K562 (cell line): ENCODE data around the gene PSMG3. TPM values are rescaled to one million over a fixed set of nuclear protein-coding genes. Genes with fewer than 3 reads are reported as not detected.

Experiments used
- CBX1 ChIP-seq: sonication (generic); IDR thresholded peaks from 2 replicates; pipeline ENCODE4 v1.6.1; 2016; ENCODE audit warnings: antibody characterized with exemption, low read depth, mild to moderate bottlenecking
- CCNT2 ChIP-seq: IDR thresholded peaks from 2 replicates; pipeline ENCODE4 v1.6.1; 2011; ENCODE audit warnings: borderline replicate concordance, low read depth, mild to moderate bottlenecking, moderate library complexity, mixed read lengths, low read length; ENCODE audit not compliant: insufficient read length; ENCODE audit errors: extremely low read depth
- E2F3 ChIP-seq: fragments of 250-450 bp; sonication (Bioruptor Pico); IDR thresholded peaks from 2 replicates; pipeline ENCODE4 v1.4.0; 2020; ENCODE audit warnings: mild to moderate bottlenecking
- ERF ChIP-seq: fragments of 450-650 bp; formaldehyde crosslinking; IDR thresholded peaks from 2 replicates; pipeline ENCODE4 v1.4.0; 2020; ENCODE audit warnings: mild to moderate bottlenecking, mixed read lengths
- FOSL1 ChIP-seq: fragments of 200-800 bp; sonication (Bioruptor generic); conservative IDR thresholded peaks from 2 replicates; pipeline ENCODE4 v1.6.1; 2016; ENCODE audit warnings: missing genetic modification characterization, missing compliant biosample characterization
- HIVEP1 ChIP-seq: fragments of 250-450 bp; sonication (Bioruptor Pico); IDR thresholded peaks from 2 replicates; pipeline ENCODE4 v1.4.0; 2020; ENCODE audit warnings: mild to moderate bottlenecking
- NFIC ChIP-seq: fragments of 450-650 bp; IDR thresholded peaks from 2 replicates; pipeline ENCODE4 v1.6.1; 2017; ENCODE audit warnings: mild to moderate bottlenecking, inconsistent platforms
- SOX6 ChIP-seq: fragments of 450-650 bp; IDR thresholded peaks from 2 replicates; pipeline ENCODE4 v1.6.1; 2014; ENCODE audit warnings: mild to moderate bottlenecking
- ZNF668 ChIP-seq: fragments of 250-450 bp; sonication (Bioruptor Pico); IDR thresholded peaks from 2 replicates; pipeline ENCODE4 v1.8.0; 2022; ENCODE audit warnings: mild to moderate bottlenecking, inconsistent platforms
- polyA plus RNA-seq, 8 experiments: library from polyadenylated mRNA; depleted of rRNA in 4 of 8; stranded (reverse) in 5 of 8; unstranded in 3 of 8; fragments of >200 nt; fragmentation: Nextera tagmentation in 2 of 8; fragmentation: Illumina TruSeq in 1 of 8; extraction: Ambion mirVana in 2 of 8; extraction: Trizol in 1 of 8; gene quantifications; 2 replicates each; pipeline versions ENCODE4 v1.2.1 to v1.2.3, GENCODE V29; 2011 to 2014; ENCODE audit warnings: inconsistent platforms in 1 of 8, missing spikeins in 1 of 8
- total RNA-seq, 7 experiments: library from RNA; depleted of rRNA in 6 of 7; stranded (reverse); fragments of >200 nt in 6 of 7; fragmentation: Illumina TruSeq in 2 of 7; extraction: Trizol in 2 of 7; gene quantifications; 2 replicates each; pipeline versions ENCODE4 v1.2.1 to v1.2.3, GENCODE V29; 2011 to 2021; ENCODE audit warnings: low replicate concordance in 1 of 7
- TF ChIP-seq, protein P1 (sequence below): fragments of 450-650 bp; IDR thresholded peaks from 2 replicates; pipeline ENCODE4 v1.7.1; 2018; ENCODE audit warnings: mild to moderate bottlenecking, low read depth; ENCODE audit not compliant: partially characterized antibody
- TF ChIP-seq, protein P2 (sequence below): conservative IDR thresholded peaks from 2 replicates; pipeline ENCODE4 v1.6.1; 2011; ENCODE audit warnings: low read depth, mild to moderate bottlenecking, low read length; ENCODE audit not compliant: control insufficient read depth
- TF ChIP-seq, protein P3 (sequence below): fragments of 450-650 bp; IDR thresholded peaks from 2 replicates; pipeline ENCODE4 v1.6.1; 2017; ENCODE audit warnings: antibody characterized with exemption, mild to moderate bottlenecking
- TF ChIP-seq, protein P4 (sequence below), 2 experiments: fragments of 450-650 bp in 1 of 2; sonication (generic) in 1 of 2; formaldehyde crosslinking; conservative IDR thresholded peaks; 2 replicates each; pipeline versions ENCODE4 v1.4.0 to v1.8.1; 2020 to 2022; ENCODE audit warnings: mild to moderate bottlenecking in 1 of 2, missing genetic modification reagents in 1 of 2
- TF ChIP-seq, protein P5 (sequence below): sonication (generic); formaldehyde crosslinking; IDR thresholded peaks from 2 replicates; pipeline ENCODE4 v1.8.1; 2023; ENCODE audit warnings: mild to moderate bottlenecking, missing genetic modification reagents

The PSMG3 gene
- total and polyA plus RNA-seq, 9 of the 15 experiments (the other 6 are each of a cell fraction or from before 2014, with no cell fraction given): 34.8 to 122 (median 80.1) TPM

DNA sequence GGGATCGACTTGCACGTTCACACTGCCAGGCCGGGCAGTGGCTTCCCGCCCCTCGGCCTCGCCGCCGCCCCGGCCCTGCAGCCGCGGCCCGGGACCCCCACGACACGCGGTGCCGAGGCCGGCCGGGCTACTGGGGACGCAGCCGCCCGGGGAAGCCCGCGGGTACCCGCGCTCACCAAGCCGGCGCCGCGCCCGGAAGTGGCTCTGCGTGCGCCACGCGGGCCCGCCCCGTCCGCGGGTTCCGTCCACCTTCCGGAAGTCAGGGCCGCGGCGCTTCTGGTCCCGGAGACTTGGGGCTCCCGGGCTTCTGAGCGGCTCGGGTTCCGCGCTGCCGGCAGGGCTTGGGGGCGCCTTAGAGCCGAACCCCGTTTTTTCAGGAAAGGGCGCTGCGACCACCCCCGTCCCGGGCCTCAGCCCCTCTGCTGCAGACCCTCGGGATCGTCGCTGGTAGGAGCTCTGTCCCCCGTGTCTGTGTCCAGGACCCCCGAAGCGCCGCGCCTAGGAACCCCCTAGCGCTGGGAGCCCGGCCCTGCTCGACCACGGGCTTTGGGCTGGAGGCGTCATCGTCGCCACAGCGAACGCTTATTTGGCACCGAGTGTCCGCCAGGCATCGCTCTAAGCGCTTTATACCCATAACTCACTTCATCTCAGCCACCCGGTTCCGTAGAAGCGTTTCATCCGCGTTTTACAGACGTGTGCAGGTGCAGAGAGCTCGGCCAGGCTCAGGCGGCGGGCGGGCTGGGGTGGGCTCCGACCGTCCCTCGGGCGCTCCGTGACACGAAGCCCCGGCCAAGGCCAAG, at the start of gene PSMG3 (continued):
- TF ChIP-seq CBX1: peak; percentile 60; the same call in 1 of the 2 replicates
- TF ChIP-seq ERF: 0 out of 2 replicates have a peak, but pooled peaks have one; percentile 7
- TF ChIP-seq E2F3 (CRISPR knock-in tag): no peak
- TF ChIP-seq, protein P1, sequence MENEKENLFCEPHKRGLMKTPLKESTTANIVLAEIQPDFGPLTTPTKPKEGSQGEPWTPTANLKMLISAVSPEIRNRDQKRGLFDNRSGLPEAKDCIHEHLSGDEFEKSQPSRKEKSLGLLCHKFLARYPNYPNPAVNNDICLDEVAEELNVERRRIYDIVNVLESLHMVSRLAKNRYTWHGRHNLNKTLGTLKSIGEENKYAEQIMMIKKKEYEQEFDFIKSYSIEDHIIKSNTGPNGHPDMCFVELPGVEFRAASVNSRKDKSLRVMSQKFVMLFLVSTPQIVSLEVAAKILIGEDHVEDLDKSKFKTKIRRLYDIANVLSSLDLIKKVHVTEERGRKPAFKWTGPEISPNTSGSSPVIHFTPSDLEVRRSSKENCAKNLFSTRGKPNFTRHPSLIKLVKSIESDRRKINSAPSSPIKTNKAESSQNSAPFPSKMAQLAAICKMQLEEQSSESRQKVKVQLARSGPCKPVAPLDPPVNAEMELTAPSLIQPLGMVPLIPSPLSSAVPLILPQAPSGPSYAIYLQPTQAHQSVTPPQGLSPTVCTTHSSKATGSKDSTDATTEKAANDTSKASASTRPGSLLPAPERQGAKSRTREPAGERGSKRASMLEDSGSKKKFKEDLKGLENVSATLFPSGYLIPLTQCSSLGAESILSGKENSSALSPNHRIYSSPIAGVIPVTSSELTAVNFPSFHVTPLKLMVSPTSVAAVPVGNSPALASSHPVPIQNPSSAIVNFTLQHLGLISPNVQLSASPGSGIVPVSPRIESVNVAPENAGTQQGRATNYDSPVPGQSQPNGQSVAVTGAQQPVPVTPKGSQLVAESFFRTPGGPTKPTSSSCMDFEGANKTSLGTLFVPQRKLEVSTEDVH: peak; percentile 85
- TF ChIP-seq NFIC: peak; percentile 57
- TF ChIP-seq, protein P2, sequence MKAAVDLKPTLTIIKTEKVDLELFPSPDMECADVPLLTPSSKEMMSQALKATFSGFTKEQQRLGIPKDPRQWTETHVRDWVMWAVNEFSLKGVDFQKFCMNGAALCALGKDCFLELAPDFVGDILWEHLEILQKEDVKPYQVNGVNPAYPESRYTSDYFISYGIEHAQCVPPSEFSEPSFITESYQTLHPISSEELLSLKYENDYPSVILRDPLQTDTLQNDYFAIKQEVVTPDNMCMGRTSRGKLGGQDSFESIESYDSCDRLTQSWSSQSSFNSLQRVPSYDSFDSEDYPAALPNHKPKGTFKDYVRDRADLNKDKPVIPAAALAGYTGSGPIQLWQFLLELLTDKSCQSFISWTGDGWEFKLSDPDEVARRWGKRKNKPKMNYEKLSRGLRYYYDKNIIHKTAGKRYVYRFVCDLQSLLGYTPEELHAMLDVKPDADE: peak; percentile 60
- TF ChIP-seq HIVEP1 (CRISPR knock-in tag): 0 out of 2 replicates have a peak, but pooled peaks have one; percentile 51
- TF ChIP-seq SOX6: peak; percentile 22; the same call in 1 of the 2 replicates
- peak; percentile 44; the same call in 1 of the 2 replicates for TF ChIP-seq FOSL1 (tag)
- TF ChIP-seq, protein P3, sequence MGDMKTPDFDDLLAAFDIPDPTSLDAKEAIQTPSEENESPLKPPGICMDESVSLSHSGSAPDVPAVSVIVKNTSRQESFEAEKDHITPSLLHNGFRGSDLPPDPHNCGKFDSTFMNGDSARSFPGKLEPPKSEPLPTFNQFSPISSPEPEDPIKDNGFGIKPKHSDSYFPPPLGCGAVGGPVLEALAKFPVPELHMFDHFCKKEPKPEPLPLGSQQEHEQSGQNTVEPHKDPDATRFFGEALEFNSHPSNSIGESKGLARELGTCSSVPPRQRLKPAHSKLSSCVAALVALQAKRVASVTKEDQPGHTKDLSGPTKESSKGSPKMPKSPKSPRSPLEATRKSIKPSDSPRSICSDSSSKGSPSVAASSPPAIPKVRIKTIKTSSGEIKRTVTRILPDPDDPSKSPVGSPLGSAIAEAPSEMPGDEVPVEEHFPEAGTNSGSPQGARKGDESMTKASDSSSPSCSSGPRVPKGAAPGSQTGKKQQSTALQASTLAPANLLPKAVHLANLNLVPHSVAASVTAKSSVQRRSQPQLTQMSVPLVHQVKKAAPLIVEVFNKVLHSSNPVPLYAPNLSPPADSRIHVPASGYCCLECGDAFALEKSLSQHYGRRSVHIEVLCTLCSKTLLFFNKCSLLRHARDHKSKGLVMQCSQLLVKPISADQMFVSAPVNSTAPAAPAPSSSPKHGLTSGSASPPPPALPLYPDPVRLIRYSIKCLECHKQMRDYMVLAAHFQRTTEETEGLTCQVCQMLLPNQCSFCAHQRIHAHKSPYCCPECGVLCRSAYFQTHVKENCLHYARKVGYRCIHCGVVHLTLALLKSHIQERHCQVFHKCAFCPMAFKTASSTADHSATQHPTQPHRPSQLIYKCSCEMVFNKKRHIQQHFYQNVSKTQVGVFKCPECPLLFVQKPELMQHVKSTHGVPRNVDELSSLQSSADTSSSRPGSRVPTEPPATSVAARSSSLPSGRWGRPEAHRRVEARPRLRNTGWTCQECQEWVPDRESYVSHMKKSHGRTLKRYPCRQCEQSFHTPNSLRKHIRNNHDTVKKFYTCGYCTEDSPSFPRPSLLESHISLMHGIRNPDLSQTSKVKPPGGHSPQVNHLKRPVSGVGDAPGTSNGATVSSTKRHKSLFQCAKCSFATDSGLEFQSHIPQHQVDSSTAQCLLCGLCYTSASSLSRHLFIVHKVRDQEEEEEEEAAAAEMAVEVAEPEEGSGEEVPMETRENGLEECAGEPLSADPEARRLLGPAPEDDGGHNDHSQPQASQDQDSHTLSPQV: peak; percentile 58; the same call in 1 of the 2 replicates
- TF ChIP-seq CCNT2: peak; percentile 56
- no peak for TF ChIP-seq ZNF668
- TF ChIP-seq, protein P4, sequence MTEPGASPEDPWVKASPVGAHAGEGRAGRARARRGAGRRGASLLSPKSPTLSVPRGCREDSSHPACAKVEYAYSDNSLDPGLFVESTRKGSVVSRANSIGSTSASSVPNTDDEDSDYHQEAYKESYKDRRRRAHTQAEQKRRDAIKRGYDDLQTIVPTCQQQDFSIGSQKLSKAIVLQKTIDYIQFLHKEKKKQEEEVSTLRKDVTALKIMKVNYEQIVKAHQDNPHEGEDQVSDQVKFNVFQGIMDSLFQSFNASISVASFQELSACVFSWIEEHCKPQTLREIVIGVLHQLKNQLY (CRISPR knock-in tag; conservative IDR thresholded peaks at IDR 0.05): no peak
- TF ChIP-seq, protein P5, sequence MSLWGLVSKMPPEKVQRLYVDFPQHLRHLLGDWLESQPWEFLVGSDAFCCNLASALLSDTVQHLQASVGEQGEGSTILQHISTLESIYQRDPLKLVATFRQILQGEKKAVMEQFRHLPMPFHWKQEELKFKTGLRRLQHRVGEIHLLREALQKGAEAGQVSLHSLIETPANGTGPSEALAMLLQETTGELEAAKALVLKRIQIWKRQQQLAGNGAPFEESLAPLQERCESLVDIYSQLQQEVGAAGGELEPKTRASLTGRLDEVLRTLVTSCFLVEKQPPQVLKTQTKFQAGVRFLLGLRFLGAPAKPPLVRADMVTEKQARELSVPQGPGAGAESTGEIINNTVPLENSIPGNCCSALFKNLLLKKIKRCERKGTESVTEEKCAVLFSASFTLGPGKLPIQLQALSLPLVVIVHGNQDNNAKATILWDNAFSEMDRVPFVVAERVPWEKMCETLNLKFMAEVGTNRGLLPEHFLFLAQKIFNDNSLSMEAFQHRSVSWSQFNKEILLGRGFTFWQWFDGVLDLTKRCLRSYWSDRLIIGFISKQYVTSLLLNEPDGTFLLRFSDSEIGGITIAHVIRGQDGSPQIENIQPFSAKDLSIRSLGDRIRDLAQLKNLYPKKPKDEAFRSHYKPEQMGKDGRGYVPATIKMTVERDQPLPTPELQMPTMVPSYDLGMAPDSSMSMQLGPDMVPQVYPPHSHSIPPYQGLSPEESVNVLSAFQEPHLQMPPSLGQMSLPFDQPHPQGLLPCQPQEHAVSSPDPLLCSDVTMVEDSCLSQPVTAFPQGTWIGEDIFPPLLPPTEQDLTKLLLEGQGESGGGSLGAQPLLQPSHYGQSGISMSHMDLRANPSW (CRISPR knock-in tag): no peak
